Measurements from ENCODE around the gene CXorf65.

Gene CXorf65

GRCh38 chrX:71057848-71058530, 48.6 kb downstream of the CXorf65 start:
- DNase-seq: no peak

DNA sequence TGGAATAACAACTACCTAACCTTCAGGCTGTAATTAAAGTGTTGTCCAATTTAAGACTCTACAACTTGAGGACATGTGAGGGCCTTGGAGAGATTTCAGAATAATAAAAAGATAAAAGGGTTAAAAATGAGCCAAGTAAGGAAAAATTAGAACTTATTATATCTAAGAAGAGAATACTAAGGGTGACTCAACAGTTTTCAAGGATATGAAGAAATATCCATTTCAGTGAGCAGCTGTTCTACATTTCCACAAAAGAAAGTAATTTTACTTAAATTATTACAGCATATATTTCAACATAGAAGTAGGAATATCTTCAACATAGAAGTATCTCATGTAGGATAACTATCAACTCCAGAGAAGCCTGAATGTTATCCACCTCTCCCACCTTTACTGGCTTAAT, 49.7 kb downstream of the CXorf65 start:
- DNase-seq: no peak
